Upper lobe of right lung (tissue), 1 donor: Measurements from ENCODE around the gene ITPK1. TPM values are rescaled to one million over a fixed set of nuclear protein-coding genes. Genes with fewer than 3 reads are reported as not detected.

Experiments used
- ATAC-seq: fragments of 200-7000 bp; cut with Tn5 transposase; one replicate; pipeline ENCODE4 v1.9.1; 2020; ENCODE audit warnings: mild to moderate bottlenecking, moderate library complexity
- DNase-seq: peaks from one replicate; pipeline ENCODE4 v3.0.0-alpha.2; 2020
- H3K27ac ChIP-seq: fragments of 200-600 bp; one replicate; pipeline ENCODE4 v1.8.0; 2022
- H3K27me3 ChIP-seq: fragments of 200-600 bp; one replicate; pipeline ENCODE4 v1.8.0; 2022; ENCODE audit warnings: mild to moderate bottlenecking
- H3K36me3 ChIP-seq: fragments of 200-600 bp; one replicate; pipeline ENCODE4 v1.8.0; 2022
- H3K4me1 ChIP-seq: fragments of 200-600 bp; one replicate; pipeline ENCODE4 v1.8.0; 2022
- H3K4me3 ChIP-seq: fragments of 200-600 bp; one replicate; pipeline ENCODE4 v1.8.0; 2022; ENCODE audit warnings: mild to moderate bottlenecking
- H3K9me3 ChIP-seq: fragments of 200-600 bp; one replicate; pipeline ENCODE4 v1.8.0; 2022
- intact Hi-C: fragments of 100-400 bp; cut with DNase I; formaldehyde crosslinking; loops from one replicate; pipeline ENCODE4 v1.11.0; 2022
- total RNA-seq: library from RNA; stranded (reverse); fragmentation: NEBNext Ultra II Directional; extraction: Animal tissue kit (Norgen Biotek cat#: 25700); gene quantifications from one replicate; pipeline ENCODE4 v1.2.1, GENCODE V29; 2021
- TF ChIP-seq, protein P1 (sequence below): fragments of 200-600 bp; IDR thresholded peaks from one replicate; pipeline ENCODE4 v1.8.0; 2022; ENCODE audit warnings: antibody characterized with exemption
- donor health status: DM: no; HTN: yes; CAD: no; lungs with severe emphysema.

Gene ITPK1
- total RNA-seq, 1 donor from 2014 or later: 96.9 TPM

DNA sequence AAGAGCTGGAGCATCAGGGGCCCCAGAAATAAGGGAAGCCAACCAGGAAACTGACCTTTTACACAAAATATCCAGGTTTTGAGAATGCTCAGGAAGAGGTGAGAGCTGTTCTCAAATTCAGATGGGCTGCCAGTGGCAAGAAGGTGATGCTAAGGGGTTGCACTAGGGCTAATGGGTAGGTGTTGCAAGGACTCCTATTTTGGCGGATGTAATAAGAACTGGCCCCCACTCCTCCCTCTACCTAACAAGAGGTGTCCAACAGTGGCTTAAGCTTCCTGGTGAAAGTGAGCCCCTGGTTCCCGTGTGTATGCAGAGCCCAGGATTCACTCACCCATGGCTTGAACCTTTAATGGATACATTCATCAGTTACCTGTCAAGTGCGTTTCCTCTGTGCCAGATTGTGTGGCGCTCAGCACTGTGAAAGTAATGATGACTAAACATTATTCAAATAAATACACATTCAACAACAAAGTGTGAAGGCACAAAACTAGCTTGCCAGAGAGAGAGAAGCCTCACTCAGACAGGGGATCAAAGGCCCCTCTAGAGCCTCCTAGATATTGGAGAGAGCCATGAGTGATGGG, 193.5 kb downstream of the ITPK1 start:
- intact Hi-C loops: no loop called here
- DNase-seq (no peak), ATAC-seq (no peak)
- no peaks in the 10 kb centered on the region for H3K4me1 ChIP-seq
- H3K27me3 ChIP-seq: peaks cover 22% of the 10 kb centered on the region
- no peaks in the 10 kb centered on the region for H3K9me3 ChIP-seq
- TF ChIP-seq, protein P1, sequence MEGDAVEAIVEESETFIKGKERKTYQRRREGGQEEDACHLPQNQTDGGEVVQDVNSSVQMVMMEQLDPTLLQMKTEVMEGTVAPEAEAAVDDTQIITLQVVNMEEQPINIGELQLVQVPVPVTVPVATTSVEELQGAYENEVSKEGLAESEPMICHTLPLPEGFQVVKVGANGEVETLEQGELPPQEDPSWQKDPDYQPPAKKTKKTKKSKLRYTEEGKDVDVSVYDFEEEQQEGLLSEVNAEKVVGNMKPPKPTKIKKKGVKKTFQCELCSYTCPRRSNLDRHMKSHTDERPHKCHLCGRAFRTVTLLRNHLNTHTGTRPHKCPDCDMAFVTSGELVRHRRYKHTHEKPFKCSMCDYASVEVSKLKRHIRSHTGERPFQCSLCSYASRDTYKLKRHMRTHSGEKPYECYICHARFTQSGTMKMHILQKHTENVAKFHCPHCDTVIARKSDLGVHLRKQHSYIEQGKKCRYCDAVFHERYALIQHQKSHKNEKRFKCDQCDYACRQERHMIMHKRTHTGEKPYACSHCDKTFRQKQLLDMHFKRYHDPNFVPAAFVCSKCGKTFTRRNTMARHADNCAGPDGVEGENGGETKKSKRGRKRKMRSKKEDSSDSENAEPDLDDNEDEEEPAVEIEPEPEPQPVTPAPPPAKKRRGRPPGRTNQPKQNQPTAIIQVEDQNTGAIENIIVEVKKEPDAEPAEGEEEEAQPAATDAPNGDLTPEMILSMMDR: no peak
- no peaks in the 10 kb centered on the region for H3K36me3 ChIP-seq
- no peak overlapping the region for H3K4me3 ChIP-seq
- no peak overlapping the region for H3K27ac ChIP-seq

- no peaks in the 10 kb centered on the region for H3K9me3 ChIP-seq
- H3K27me3 ChIP-seq: peaks cover 22% of the 10 kb centered on the region
- intact Hi-C loops: no loop called here
- ATAC-seq (no peak), DNase-seq (no peak)
- no peaks in the 10 kb centered on the region for H3K4me1 ChIP-seq
- no peak overlapping the region for H3K4me3 ChIP-seq
- H3K36me3 ChIP-seq: no peaks in the 10 kb centered on the region
- no peak overlapping the region for H3K27ac ChIP-seq
- TF ChIP-seq, protein P1: no peak
These were observed 195.7 kb downstream of the ITPK1 start for GRCh38 chr14:92920001-92920400.

DNA sequence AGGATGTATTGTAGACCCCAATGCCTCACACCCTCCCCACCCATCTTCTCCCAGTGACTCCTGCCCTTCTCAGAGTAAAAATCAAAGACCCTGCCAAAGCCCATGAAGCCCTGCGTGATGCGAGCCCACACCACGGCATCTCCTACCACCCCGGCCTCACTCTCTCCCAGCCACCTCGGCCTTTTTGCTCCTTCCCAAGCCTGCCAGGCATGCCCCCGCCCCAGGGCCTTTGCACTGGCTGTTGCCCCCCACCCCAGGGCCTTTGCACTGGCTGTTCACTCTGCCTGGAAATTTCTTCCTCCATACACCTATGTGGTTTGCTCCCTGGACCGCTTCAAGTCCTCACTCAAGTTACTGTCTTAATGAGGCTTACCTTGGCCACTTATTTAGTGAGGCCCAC, 197.8 kb downstream of the ITPK1 start:
- Histone ChIP-seq H3K4me3 (no peak overlapping the region), H3K9me3 (no peaks in the 10 kb centered on the region), H3K27me3 (peaks cover 10% of the 10 kb centered on the region), H3K27ac (no peak overlapping the region), H3K36me3 (no peaks in the 10 kb centered on the region), H3K4me1 (no peaks in the 10 kb centered on the region)
- DNase-seq (no peak), ATAC-seq (no peak)
- TF ChIP-seq, protein P1: no peak
- intact Hi-C loops: no loop called here

GRCh38 chr14:92917041-92917940, 198.4 kb downstream of the ITPK1 start:
- H3K36me3 ChIP-seq: no peaks in the 10 kb centered on the region
- H3K4me3 ChIP-seq: no peak overlapping the region
- ATAC-seq (no peak), DNase-seq (no peak)
- H3K27me3 ChIP-seq: peaks cover 6% of the 10 kb centered on the region
- no peaks in the 10 kb centered on the region for H3K4me1 ChIP-seq
- intact Hi-C loops: no loop called here
- H3K27ac ChIP-seq: no peak overlapping the region
- no peaks in the 10 kb centered on the region for H3K9me3 ChIP-seq
- TF ChIP-seq, protein P1: no peak

DNA sequence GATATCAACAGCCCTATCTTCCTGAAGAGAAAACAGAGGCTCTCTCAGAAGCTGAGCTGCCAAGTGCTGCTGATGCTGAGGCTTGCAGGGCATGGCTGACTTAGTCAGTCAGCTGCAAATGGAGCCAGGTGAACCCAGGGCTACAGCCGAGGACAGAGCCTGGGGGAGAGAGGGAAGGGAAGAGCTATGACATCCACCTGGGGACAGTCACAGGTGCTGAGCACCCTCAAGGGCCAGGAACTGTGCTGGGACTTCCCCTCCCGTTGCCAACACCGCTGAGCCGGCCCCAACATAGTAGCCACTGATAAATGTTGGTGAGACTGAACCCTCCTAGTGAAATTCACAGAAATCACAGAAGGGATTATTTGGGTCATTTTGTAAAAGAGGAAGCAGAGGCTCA, 199.5 kb downstream of the ITPK1 start:
- TF ChIP-seq, protein P1: no peak
- H3K4me1 ChIP-seq: no peaks in the 10 kb centered on the region
- no peaks in the 10 kb centered on the region for H3K27me3 ChIP-seq
- ATAC-seq (no peak), DNase-seq (no peak)
- no peak overlapping the region for H3K4me3 ChIP-seq
- intact Hi-C loops: no loop called here
- H3K27ac ChIP-seq: no peak overlapping the region
- H3K36me3 ChIP-seq: no peaks in the 10 kb centered on the region
- no peaks in the 10 kb centered on the region for H3K9me3 ChIP-seq
